GM04503 (cell line): ENCODE data around the gene GPR55.

ENCODE experiments used
- DNase-seq: peaks from one replicate; pipeline ENCODE4 v3.0.0-alpha.2; 2012; ENCODE audit warnings: low read depth

Gene GPR55

DNA sequence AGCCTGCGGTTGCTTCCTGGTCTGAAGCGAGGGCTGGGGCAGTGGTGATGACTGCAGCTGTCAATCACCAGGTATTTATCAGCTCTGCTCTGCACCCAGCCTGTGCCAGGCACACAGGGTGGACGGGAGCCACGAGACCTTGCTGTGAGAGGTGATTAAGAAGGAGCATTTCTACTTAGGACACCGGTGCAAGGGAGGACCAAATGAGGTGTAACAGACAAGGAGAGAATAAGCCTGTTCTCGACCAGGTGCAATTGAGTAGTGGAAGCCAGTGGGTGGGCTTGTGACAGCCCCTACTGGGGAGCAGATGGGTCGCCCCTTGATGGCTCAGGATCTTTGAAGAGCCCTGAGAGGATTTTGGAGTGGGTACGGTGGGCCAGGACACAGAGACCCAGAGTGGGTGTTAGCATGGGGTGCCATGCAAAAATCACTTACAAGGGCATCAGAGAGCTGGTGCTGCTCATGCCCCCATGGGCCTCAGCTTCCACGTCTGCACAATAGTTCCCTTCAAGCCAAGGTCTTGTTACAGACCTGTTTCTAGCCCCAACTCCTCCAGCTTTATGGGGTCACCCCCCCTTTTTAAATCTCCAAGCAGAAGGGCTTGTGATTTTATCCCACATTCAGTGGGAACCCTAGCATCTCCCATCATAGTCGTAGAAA lies 24.6 kb downstream of the GPR55 start:
- DNase-seq, result no peak

DNA sequence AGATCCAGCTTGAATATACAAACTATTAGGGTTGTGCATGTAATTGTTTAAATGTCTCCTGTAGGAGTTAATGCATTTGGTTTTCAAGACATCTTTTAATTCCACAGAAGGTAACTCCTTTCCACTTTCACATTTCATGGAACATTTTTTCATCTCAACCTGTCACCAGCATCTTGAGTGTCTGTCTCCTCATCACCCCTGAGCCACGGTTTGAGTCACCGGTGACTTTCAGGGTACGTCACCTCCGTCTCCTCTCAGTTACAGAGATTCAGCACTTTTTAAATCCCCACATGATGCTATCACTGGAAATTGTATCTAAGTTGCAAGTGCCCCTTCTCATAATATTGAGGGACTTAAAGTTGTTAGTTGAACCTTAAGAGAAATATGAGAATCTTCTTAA lies 25.3 kb downstream of the GPR55 start:
- DNase-seq, result no peak

DNA sequence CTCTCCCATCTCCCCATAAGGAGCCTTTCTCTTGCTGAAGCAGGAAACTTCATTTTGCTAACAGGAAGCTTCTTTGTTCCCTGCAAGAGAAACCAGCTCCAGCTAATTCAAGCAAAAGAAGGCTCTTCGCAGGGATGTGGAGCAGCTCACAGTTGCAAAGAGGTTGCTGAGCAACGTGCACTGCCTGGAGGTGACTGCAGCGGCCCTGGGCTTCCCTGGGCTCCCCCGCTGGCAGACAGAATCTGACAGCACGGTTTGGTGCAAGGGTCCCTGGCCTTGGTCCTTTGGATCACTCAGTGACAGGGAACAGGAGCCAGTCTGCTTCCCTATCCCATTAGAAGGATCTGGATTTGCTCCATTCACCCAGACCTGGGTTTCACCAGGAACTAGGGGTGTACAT lies 25.8 kb downstream of the GPR55 start:
- DNase-seq, result no peak

DNA sequence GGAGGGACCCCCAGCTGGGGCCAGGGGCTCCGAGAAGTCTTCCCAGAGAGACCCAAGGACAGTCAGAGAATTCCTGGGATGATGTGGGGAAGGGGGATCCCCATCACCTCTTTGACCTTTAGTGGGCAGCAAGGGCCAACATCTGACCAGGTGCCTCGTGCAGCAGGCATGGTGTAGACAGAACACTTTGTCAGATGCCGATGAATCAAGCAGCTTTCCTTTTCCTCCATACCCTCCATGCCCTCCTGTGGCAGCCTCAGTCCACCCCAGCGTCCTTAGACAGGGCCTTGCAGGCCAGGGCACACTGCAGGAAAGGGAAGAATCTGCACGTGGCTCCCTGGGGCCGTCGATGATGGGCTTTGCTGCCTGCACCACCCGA lies 26.3 kb downstream of the GPR55 start:
- DNase-seq, result no peak

DNA sequence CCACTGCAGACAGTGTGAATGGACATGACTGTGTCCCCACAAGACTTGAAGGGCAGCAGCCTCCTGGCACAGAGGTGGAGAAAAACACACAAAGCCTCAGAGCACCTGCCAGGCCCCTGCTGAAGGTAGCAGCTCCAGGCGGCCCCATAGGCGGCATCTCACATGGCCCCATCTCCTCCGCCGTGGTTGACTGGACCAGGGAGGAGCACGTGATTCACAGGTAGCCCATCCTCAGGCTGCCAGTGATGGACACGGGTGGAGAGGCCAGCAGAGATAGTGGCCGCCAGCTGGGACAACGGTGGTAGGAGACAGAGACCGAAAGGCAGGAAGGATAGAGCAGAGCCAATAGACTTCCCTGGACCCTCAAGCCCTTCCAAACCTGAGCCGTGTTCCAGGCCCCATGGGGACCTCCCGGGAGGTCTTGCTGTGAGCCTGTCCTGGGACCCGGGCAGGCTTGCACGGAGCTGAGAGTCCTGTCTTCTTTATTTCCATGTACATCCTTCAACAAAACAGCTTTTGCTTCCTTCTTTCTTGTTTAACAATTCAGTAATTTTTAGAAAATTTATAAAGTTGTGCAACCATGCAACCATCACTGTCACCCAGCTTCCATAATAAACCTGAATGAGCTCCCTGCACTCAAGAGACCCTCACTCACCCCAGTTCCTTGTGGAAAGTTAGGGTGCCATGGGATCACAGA lies 26.9 kb downstream of the GPR55 start:
- DNase-seq, result no peak

DNA sequence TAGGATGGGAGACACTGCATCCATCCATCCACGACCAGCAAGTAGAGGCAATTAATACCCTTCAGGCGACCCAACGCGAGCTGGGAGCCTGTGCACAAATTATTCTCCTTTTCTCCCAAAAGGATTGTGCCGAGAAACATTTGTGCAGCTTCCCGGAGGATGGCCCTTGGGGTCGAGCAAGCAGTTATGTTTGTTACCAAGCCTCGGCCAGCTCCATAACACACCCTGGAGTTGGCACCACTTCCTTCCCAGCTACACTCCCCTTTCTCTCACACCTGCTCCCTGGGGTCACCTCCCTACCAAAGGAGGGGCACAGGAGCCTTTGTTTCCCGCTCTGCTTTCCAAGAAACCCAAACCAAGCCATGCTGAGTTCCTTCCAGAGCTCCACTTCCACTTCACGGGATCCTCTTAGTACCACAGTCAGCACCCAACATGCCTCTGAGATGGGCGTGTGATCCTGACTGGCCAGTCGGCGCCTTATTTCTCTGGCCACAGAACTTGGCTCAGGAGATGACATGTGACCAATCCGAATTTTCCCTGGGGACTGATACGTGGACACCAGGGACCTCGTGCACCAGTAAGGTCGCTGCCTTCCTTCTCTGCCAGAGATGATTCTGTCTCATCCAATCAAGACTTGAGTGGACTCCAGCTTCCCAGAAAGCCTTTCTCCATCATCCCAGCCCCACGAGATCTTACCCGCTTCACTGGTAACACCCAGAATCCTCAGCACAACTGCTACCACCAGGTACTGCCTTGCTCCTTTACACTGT lies 28.5 kb downstream of the GPR55 start:
- no peak for DNase-seq

DNA sequence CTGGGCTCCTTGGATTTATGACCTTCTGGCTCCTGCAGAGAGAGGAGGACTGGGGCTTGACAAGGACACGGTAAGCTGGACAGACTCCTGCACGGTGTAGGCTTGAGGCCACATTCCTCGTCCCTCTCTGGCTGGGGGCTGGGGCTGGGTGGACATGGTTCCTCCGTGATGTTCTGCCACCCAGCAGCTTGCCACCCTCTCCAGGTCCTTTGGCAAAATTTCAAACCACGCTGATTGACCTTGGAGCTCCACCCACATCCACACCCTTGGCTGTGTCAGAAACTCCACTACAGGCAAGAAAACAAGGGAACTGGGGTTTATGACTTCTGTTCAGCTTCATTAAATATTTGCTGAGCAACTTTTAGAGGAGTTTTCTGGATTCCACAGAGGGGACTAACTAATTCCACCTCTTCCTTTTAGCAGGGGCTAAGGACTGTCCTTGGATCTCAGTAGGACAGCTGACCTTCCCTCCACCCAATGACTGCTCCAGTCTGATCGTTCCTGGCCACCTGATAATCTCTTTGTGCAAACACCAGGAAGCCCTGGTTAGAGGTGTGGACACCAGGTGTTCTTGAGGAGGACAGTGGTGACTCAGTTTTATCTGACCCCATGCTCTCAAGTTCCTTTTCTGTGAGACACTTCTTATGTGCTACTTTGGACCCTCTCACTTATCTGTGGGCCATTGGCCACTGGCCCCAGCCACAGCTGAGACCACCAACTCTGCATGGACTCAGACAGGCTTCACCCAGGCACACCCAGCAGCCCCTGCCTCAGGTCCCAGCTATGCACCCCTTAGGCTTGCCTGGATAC lies 29.3 kb downstream of the GPR55 start:
- DNase-seq, result no peak

DNA sequence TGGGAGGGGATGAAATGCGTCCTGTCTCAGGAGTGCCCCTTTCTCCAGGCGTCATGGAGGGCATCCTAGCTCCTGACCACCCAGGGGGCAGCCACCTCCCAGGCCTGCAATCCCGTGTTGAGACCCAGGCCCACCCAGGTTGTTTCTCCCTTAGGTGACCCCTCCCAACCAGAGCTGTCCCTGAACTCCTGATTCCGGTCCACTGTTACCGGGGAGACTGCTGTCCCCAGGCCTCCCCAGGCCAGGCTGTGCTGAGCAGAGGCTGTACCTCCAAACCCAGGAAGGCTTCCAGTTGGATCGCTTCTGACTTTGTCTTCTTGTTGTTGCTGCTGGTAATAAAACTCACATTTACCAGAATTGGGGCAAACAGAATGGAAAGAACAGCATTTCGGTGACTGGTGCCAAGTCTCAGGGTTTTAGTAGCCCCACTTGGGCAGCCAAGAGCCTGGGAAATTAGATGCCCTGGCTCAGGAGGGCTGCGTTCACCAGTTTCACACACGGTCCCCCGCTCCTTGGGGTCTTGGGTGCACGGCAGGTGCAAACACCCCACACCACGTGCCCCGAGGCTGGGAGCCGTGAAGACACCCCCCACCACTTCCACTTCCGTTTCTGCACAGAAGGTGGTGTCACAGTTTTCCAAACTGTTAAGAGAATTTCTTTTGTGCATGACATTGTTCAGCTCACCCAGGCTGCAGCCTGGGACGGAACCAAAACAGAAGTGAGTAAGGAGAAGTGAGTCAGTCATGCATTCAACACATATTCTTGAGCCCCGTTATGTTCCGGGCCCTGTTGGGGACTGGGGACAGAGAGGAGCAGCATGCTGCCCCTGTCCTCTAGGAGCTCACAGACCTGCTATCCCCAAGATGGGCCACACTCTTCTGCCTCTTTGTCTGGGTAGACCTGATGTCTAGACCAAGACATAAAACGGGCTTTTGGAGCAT lies 30.9 kb downstream of the GPR55 start:
- no peak for DNase-seq

DNA sequence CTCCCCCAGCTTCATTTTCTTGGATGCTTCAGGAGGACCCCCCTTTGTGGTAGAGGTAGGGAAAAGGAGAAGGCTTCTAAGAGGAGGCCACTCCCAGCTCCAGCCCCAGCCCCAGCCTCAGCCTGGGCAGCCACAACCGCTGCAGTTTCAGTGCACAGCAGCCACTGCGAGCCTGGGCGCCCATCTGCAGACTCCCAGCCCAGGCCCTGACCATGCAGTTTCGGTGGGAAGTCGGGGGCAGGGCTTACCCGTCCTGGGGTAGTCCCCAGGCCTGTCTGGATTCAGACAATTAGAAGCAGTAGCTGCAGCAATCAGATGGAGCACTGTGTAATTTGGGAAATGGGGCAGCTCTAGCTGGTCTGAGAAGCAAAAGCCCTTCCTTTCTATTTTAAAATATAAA lies 31.7 kb downstream of the GPR55 start:
- no peak for DNase-seq

DNA sequence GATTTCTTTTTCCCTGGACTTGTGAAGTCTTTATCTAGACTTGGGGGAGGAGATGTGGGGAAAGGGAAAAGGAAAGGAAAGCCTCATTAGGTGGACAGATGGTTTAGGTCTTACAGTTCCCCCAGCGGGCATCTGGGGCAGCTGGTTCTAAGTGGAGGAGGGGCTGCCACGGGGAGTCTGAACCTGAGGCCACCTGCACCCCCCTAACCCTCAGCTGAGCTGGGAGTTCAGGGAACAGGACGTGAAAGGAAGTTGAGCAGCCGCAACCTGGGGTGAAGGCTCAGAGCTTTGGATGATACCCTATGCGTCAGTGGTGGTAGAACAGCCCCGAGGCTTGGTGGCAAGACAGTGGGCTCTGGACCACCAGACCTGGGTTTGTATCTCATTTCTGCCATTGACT lies 33.5 kb downstream of the GPR55 start:
- no peak for DNase-seq

DNA sequence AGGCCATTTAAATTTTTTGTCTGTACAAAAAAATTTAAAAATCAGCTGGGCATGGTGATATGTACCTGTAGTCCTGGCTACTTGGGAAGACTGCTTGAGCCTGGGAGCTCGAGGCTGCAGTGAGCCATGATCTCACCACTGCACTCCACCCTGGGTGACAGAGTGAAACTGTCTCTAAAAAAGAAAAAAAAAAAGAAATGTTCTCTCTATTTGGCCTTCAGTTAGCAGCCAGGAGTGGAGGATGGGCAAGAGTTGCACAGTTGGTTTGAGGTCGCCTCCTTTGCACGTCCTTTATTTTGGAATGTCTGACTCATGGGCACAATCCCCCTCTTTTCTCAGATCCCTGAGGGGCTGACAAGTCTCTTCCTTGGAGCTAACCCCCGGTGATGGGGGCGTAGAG lies 34.0 kb downstream of the GPR55 start:
- no peak for DNase-seq

DNA sequence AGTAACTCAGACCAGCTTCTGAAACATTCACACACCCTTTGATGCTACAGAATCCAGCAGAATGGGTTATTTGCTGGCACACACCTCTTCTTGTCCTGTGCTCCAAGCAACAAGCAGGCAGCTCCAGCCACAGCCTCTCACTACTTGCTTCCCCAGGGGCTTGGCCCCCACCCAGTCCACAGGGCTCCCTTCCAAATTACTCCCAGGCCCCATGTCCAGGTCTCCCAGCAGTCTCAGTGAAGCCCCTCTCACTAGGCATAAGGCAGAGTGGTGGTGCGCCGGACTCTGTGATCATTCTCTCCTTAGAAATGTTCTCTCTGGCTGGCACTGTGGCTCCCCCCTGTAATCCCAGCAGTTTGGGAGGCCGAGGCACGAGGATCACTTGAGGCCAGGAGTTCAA lies 34.4 kb downstream of the GPR55 start:
- no peak for DNase-seq

DNA sequence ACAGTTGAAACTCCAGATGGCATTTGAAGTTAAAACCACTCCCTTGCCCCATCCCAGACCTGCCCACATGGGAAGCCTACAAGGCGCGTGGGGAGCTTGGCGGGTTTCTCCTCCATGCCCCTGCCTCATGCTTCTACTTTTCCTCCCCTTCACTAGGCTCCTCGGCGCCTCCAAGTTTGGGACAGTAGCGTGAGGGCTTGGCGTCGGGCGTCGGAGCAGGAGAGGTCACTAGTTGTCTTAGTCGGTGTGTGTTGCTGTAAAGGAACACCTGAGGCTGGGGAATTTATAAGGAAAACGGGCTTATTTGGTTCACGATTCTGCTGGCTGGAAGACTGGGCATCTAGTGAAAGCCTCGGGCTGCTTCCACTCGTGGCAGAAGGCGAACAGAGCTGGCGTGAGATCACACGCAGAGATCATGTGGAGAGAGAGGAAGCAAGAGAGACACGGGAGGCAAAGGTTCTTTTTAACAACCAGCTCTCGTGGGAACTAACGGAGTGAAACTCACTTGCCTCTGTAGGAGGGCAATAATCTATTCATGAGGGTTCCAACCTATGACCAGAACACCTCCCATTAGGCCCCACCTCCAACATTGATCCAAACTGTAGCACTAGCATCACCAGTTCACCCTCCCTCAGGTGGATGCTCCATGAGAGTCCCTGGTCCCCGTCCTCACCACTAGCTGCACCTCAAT lies 35.0 kb downstream of the GPR55 start:
- no peak for DNase-seq

DNA sequence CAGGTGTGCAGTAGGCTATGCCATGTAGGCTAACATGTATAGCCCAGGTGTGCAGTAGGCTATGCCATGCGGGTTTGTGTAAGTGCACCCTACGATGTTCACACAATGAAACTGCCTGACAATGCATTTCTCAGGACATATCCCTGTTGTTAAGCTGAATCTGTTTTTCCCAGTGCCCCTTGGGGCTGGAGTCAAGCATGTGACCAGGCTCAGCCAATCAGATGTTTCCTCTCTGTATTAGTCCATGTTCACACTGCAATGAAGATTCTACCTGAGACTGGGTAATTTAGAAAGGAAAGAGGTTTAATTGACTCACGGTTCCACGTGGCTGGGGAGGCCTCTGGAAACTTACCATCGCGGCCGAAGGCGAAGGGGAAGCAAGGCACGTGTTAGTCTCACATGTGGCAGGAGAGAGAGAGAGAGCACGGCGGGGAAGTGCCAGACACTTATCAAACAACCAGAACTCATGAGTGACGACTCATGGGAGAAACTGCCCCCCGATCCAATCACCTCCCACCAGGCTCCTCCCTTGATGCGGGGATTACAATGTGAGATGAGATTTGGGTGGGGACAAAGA lies 36.1 kb downstream of the GPR55 start:
- DNase-seq, result no peak

DNA sequence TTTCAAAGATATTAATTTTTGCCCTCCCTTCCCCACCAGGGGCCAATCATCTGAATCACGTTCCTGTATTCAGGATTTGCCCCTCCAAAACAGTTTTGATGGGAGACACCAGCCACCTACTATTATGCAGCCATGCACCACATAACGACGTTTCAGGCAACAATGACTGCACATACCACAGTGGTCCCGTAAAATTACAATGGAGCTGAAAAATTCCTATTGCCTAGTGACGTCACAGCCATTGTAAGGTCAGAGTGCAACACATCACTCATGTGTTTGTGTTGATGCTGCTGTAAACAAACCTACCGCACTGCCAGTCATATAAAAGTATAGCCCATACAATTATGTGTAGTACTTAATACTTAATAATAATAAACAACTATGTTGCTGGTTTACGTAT lies 37.7 kb downstream of the GPR55 start:
- no peak for DNase-seq

DNA sequence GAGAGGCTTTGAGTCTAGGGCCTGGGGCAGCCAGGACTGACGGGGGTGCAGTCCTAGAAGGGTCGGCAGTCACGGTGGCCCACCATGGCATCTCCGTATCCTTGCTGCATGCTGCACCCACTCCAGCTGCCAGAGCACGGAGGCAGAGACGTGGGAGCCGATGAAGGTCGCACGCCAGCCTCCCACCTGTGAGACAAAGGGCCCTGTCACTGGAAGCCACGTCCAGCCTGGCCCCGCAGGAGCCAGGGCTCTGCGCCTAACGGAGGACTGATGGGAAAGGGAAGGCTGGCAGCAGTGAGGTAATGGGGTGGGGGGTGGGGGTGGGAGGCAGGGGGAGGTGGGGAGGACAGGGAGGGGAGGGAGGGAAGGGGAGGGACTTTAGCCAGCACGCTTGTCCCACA lies 38.4 kb downstream of the GPR55 start:
- no peak for DNase-seq

DNA sequence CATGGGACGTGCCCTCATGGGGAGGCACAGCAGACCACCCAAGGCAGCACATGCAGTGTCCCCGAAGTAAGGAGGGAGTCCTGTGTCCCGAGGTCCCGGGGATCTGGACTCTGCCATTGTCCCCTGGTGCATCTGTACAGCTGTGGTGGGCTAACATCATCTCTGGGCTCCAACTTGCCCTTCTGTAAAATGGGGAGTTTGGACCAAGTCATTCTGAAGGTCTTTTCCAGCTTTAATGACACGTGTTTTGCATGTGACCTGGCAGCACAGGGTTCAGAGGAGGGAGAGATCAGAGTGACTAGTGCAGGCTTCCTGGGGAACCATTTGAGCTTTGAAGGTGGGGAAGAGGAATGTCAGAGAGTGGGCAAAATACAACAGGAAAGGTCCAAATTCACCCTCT lies 38.8 kb downstream of the GPR55 start:
- DNase-seq, result no peak

DNA sequence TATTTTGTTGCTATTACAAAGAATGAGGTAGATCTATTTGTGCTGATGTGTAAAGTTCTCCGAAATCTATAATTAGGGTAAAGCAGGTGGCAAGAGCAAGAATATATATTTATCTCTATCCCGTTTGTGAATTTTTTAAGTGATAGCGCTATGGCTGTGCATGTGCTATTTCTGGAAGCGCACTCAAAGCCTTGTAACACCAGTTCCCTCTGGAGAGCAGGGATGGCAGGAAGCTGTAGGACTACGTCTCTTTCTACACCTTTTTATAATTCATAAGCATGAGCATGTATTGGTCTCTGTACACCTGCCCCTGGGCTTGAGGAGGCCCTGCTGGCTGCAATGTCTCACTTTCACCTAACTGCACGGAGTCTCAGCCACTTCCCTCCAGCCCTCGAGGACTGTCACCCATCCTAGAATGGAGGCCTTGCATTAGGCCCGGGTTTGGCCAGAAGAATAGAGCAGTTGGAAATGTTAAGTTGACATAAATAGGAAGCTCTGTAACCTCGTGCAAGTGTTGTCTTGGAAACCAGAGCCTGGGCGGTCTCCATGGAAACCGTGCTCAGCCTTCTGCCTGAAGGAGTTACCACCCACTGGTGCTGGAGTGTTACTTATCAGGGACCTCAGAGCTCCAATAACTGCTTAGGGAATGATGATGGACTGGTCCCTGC lies 39.4 kb downstream of the GPR55 start:
- DNase-seq, result no peak

DNA sequence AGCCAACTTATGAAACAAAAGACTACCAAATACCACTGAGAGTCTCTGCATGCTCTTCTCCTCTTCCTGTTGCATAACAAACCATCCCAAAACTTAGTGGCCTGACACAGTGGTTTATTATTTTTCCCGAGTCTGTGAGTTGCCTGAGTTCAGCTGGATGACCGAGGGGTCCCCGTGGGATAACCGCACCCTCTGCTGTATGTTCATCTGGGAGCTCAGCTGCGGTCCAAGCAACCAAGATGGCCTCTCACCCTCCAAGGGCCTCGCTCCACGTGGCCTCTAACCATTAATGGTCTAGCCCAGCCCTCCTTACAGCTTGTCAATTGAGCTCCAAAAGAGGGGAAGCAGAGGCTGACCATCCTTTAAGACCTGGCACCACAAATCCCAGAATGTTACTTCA lies 43.2 kb downstream of the GPR55 start:
- DNase-seq, result no peak

DNA sequence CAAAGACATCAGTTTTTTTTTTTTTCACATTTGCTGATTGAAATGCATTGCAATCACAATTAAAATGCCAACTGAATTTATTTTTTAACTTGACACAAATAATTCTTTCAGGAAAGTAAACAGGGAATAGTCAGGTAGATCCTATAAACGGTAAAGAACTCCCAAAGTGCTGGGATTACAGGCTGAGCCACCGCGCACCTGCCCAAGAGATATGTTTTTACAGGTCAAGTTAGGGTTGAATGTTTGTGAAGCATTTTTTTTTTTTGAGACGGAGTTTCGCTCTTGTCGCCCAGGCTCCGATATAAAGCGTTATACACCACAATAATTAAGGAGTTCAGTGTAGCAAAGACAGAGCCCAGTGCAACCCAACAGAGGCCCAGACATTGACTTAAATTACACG lies 45.2 kb downstream of the GPR55 start:
- no peak for DNase-seq
